ENCODE results near the gene NUSAP1.
"Not testable (repeated sequence)": the region's sequence is repeated elsewhere in the genome, so short reads cannot be mapped to it uniquely, and the experiment has no call there.

NUSAP1 gene

DNA sequence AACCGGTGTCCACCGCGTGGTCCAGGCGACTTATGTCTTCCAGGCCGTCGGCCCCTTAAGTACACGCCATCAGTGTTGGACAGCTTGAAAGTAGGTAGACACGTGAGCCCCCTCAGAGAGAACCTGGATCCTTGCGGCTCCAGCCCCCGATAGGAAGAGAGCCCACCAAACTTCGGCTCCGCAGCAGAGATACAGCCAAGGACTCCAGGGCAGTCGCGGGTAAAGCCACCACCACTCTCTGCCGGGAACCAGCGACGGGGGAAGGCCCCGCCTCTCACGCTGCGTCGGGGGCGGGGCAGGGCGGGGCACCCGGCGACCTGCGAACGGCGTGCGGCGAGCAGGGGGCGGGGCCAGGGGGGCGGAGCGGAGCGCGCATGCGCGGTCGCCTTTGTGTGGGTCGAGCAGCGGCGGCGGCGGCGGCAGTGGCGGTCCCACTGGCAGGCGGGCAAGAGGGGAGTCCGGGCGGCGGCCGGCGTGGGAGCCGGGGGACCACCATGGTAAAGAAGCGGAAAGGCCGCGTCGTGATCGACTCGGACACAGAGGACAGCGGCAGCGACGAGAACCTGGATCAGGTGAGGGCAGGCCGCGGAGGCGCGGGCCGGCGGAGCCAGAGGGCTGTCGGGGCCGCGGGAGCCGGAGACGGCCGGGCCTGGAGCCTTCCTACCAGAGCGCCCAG, 84.2 kb downstream of the NUSAP1 start, which contains the start of gene RTF1:
TSS of gene RTF1 (plus strand) at position 354 of the 676 bp plus-strand sequence. CDS start at position 375, 21 bp downstream.
- peak; percentile 99 for DNase-seq

DNA sequence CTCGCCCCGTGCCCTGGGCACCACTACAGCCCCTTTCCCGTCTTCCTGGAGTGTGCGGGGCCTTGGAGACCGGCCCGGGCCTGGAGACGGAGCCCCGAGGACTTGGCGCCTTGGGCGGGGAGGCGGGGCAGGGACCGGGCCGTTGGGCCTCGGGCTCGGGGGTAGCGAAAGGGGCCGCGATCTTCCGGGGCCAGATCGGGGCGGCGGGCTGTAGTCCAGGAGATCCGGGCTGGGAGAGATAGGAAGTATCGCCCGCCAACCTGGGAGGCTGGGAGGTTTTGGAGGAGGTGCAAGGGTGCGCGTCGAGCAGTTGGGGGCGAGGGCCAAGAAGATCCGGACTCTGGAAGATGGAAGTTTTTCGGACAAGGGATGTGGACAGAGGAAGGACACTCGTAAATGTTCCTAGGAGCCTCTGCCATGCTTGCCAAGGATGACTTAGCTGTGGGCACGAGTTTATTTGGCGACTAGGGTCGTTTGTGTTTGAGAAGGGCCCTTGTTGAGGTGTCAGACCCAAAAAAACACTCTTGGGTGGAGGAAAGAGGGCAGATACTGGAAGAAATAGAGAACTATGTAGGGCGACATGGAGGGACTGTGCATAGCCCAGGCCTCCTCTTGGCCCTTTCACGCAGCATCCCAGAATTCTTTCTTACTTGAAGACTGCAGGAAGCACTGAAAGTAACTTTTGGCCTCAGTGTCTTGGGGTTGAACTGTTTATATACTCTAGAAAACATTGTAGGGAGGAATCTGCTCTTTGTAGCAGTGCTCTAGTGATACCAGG, 84.9 kb downstream of the NUSAP1 start:
- DNase-seq, result no peak

DNA sequence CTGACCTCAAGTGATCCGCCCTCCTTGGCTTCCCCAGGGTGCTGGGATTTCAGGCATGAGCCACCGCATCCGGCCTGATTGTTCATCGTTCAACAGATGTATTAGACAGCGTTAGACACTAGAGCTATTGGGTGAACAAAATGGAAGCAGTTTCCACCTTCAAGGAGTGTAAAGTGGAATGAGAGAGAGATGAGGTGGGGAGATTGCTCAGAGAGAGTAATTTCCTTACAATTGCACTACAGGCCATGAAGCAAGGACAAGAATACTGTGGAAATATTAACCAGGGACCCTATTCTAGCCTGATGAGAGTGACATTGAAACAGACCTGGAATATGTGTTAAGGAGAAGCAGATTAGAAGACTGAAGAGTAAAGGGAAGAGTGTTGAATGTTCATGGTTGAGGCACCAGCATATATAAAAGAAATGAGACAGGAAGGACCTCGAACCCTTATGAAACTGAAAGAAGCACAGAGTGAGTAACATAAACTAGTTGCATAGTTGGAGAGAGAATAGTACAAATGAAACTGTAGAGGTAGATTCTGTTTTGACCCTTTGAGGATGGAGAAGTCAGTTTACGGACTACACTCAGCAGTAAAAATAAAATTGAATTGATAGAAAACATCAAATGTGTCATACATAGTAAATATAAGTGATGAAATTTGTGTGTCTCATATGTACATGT, 91.4 kb downstream of the NUSAP1 start:
- no peak for DNase-seq

DNA sequence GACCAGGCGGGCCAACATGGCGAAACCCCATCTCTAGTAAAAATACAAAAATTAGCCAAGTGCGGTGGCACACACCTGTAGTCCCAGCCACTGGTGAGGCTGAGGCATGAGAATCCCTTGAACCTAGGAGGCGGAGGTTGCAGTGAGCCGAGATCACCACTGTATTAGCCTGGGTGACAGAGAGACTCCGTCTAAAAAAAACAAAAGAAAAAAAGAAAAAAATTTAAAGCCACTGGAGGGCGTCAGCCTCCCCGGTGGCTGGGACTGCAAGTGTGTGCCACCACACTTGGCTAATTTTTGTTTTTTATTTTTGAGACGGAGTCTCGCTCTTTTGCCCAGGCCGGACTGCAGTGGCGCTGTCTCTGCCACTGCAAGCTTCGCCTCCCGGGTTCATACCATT, 92.1 kb downstream of the NUSAP1 start:
- no peak for DNase-seq

DNA sequence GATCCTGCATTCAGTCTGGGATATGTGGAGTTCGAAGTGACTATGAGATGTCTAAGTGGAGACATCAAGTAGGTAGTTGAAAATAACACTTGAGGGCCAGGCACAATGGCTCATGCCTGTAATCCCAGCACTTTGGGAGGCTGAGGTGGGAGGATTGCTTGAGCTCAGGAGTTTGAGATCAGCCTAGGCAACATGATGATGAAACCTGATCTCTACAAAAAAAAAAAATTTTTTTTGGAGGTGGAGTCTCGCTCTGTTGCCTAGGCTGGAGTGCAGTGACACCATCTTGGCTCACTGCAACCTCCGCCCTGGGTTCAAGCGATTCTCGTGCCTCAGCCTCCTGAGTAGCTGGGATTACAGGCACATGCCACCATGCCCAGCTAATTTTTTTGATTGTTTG, 93.2 kb downstream of the NUSAP1 start:
- not testable (repeated sequence) for DNase-seq

DNA sequence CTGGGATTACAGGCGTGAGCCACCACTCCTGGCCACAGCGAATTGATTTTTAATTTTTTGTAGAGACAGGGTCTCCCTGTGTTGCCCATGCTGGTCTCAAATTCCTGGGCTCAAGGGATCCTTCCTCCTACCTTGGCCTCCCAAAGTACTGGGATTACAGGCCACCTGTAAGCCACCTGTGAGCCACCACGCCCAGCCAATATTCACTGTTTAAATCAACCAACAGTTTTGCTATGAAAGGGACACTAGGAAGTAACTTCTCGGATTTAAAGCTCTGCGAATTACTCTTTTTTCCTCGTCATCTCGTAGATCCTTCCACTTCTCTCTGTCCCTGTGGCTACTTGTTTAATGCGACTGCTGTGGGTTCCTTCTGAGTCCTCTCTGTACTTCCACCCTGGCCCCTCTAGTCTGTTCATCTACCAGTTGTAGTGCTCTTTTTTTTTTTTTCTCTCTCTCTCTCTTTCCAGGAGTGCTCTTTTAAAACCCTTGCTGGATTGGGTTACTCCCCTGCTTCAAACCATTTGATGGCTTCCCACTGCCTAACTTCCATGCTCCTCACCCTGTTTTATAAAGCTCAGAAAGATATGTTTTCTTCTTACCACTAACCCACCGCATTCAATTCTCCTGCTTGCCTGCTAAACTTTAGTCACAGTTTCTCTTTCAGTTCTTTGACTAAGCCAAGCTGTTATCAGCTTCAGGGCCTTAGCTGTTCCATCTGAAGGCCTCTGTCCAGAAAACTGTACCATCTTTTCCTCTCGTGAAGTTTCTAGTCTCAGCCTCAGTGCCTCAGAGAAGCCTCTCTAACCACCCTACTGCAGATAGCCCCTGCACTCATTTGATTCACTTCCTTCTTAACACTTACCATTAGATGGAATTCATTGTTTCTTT, 96.6 kb downstream of the NUSAP1 start:
- DNase-seq, result no peak

All from activated T-cell treated with anti-CD3 and anti-CD28 coated beads, Interleukin-2, amount 50 U/mL, for 1 hour (primary cell).